Suprapubic skin (tissue), 4 donors: ENCODE data around the gene IQCM. TPM values are rescaled to one million over a fixed set of nuclear protein-coding genes. Genes with fewer than 3 reads are reported as not detected.
"Not testable (repeated sequence)": the region's sequence is repeated elsewhere in the genome, so short reads cannot be mapped to it uniquely, and the experiment has no call there.

ENCODE experiments used
- DNase-seq, 2 donors: peaks; one replicate each; pipeline ENCODE4 v3.0.0-alpha.2; 2019; ENCODE audit warnings: low spot score in 2 of 2
- H3K27ac ChIP-seq: fragments of 200-600 bp; sonication (generic); one replicate; pipeline ENCODE4 v1.5.1; 2019
- H3K27me3 ChIP-seq: fragments of 200-600 bp; sonication (generic); one replicate; pipeline ENCODE4 v1.5.1; 2019
- H3K36me3 ChIP-seq: fragments of 200-600 bp; sonication (generic); one replicate; pipeline ENCODE4 v1.5.1; 2019
- H3K4me1 ChIP-seq: fragments of 200-600 bp; sonication (generic); one replicate; pipeline ENCODE4 v1.5.1; 2019
- H3K4me3 ChIP-seq: fragments of 200-600 bp; sonication (generic); one replicate; pipeline ENCODE4 v1.5.1; 2019; ENCODE audit warnings: mild to moderate bottlenecking
- H3K9me3 ChIP-seq: fragments of 200-600 bp; sonication (generic); one replicate; pipeline ENCODE4 v1.5.1; 2019
- CTCF ChIP-seq, 2 donors: fragments of 200-600 bp in 1 of 2; fragments of 450-650 bp in 1 of 2; sonication (generic) in 1 of 2; IDR thresholded peaks; one replicate each; pipeline ENCODE4 v1.5.1; 2016 to 2019; ENCODE audit warnings: antibody characterized with exemption in 2 of 2, mild to moderate bottlenecking in 1 of 2, moderate library complexity in 1 of 2
- EP300 ChIP-seq: sonication (generic); formaldehyde crosslinking; IDR thresholded peaks from one replicate; pipeline ENCODE4 v1.6.1; 2017; ENCODE audit warnings: antibody characterized with exemption
- POLR2A ChIP-seq, 2 donors: fragments of 450-650 bp; IDR thresholded peaks; one replicate each; pipeline ENCODE4 v1.6.1; 2017; ENCODE audit warnings: antibody characterized with exemption in 2 of 2, mild to moderate bottlenecking in 2 of 2, moderate library complexity in 2 of 2
- POLR2AphosphoS5 ChIP-seq, 3 donors: sonication (generic); formaldehyde crosslinking; IDR thresholded peaks; one replicate each; pipeline ENCODE4 v1.6.1; 2017; ENCODE audit warnings: antibody characterized with exemption in 3 of 3
- WGBS: methylation state at CpG from one replicate; pipeline ENCODE4 v1.1.5; 2018; 5-methylcytosine and 5-hydroxymethylcytosine counted together
- total RNA-seq, 4 donors: library from RNA; depleted of rRNA; stranded (reverse); fragments of >200 nt; gene quantifications; one replicate each; pipeline ENCODE4 v1.1.0, GENCODE V29; 2016

Gene IQCM
- total RNA-seq, 4 donors from 2014 or later, result not detected

GRCh38 chr4:149518471-149518870 is 297.2 kb downstream of the IQCM start:
- no peaks in the 10 kb centered on the region for H3K9me3 ChIP-seq
- no peak for DNase-seq
- H3K27ac ChIP-seq, result no peak overlapping the region
- no peaks in the 10 kb centered on the region for H3K4me1 ChIP-seq
- H3K4me3 ChIP-seq, result no peak overlapping the region
- no peaks in the 10 kb centered on the region for H3K27me3 ChIP-seq
- no peak for TF ChIP-seq CTCF (IDR thresholded peaks at IDR 0.05)
- no peak for TF ChIP-seq POLR2AphosphoS5 (IDR thresholded peaks at IDR 0.05)
- TF ChIP-seq EP300, result no peak
- TF ChIP-seq POLR2A (IDR thresholded peaks at IDR 0.05), result no peak
- H3K36me3 ChIP-seq, result no peaks in the 10 kb centered on the region

GRCh38 chr4:149513081-149513480 is 302.6 kb downstream of the IQCM start:
- no peak for DNase-seq
- no peaks in the 10 kb centered on the region for H3K9me3 ChIP-seq

GRCh38 chr4:149512501-149512900 is 303.1 kb downstream of the IQCM start:
- 56% methylated on average over 1 of the region's 1 CpG for WGBS
- DNase-seq, result no peak
- no peaks in the 10 kb centered on the region for H3K36me3 ChIP-seq
- H3K27me3 ChIP-seq, result no peaks in the 10 kb centered on the region
- no peak overlapping the region for H3K27ac ChIP-seq
- no peak for TF ChIP-seq EP300
- no peaks in the 10 kb centered on the region for H3K9me3 ChIP-seq
- no peaks in the 10 kb centered on the region for H3K4me1 ChIP-seq
- no peak overlapping the region for H3K4me3 ChIP-seq

More at GRCh38 chr4:149513081-149513480, 302.6 kb downstream of the IQCM start:
- H3K4me3 ChIP-seq, result no peak overlapping the region
- H3K4me1 ChIP-seq, result no peaks in the 10 kb centered on the region
- no peaks in the 10 kb centered on the region for H3K27me3 ChIP-seq
- TF ChIP-seq POLR2A (IDR thresholded peaks at IDR 0.05), result no peak
- TF ChIP-seq POLR2AphosphoS5 (IDR thresholded peaks at IDR 0.05), result no peak
- no peak overlapping the region for H3K27ac ChIP-seq
- H3K36me3 ChIP-seq, result no peaks in the 10 kb centered on the region

- H3K4me1 ChIP-seq, result no peaks in the 10 kb centered on the region
- DNase-seq, result no peak
- no peak overlapping the region for H3K4me3 ChIP-seq
- WGBS, result 97% methylated on average over 2 of the region's 2 CpGs
- H3K36me3 ChIP-seq, result no peaks in the 10 kb centered on the region
- no peaks in the 10 kb centered on the region for H3K27me3 ChIP-seq
- no peaks in the 10 kb centered on the region for H3K9me3 ChIP-seq
- TF ChIP-seq EP300 (no peak), POLR2A (IDR thresholded peaks at IDR 0.05) (no peak), CTCF (IDR thresholded peaks at IDR 0.05) (no peak), POLR2AphosphoS5 (IDR thresholded peaks at IDR 0.05) (no peak)
- H3K27ac ChIP-seq, result no peak overlapping the region
These were observed 303.9 kb downstream of the IQCM start for GRCh38 chr4:149511558-149512298.

- WGBS, result 100% methylated on average over 1 of the region's 1 CpG
- not testable (repeated sequence) for H3K4me3 ChIP-seq, H3K27ac ChIP-seq, DNase-seq, H3K27me3 ChIP-seq, H3K36me3 ChIP-seq, H3K9me3 ChIP-seq, H3K4me1 ChIP-seq
These were observed 308.3 kb downstream of the IQCM start for GRCh38 chr4:149507309-149507708.

GRCh38 chr4:149500806-149501205 is 314.8 kb downstream of the IQCM start:
- Histone ChIP-seq H3K9me3 (no peaks in the 10 kb centered on the region), H3K27me3 (no peaks in the 10 kb centered on the region), H3K36me3 (no peaks in the 10 kb centered on the region), H3K4me1 (no peaks in the 10 kb centered on the region), H3K4me3 (no peak overlapping the region), H3K27ac (no peak overlapping the region)
- TF ChIP-seq POLR2A (IDR thresholded peaks at IDR 0.05) (no peak), POLR2AphosphoS5 (IDR thresholded peaks at IDR 0.05) (no peak), CTCF (IDR thresholded peaks at IDR 0.05) (no peak), EP300 (no peak)
- WGBS, result 72% methylated on average over 2 of the region's 2 CpGs
- DNase-seq, result no peak

- no peaks in the 10 kb centered on the region for H3K36me3 ChIP-seq
- no peak overlapping the region for H3K27ac ChIP-seq
- no peaks in the 10 kb centered on the region for H3K4me1 ChIP-seq
- no peak for DNase-seq
- no peaks in the 10 kb centered on the region for H3K27me3 ChIP-seq
- 46% methylated on average over 2 of the region's 2 CpGs for whole genome bisulfite sequencing
- no peak overlapping the region for H3K4me3 ChIP-seq
- TF ChIP-seq CTCF (IDR thresholded peaks at IDR 0.05), result no peak
- TF ChIP-seq POLR2AphosphoS5 (IDR thresholded peaks at IDR 0.05), result no peak
- TF ChIP-seq EP300, result no peak
- no peak for TF ChIP-seq POLR2A (IDR thresholded peaks at IDR 0.05)
- no peaks in the 10 kb centered on the region for H3K9me3 ChIP-seq
These were observed 315.9 kb downstream of the IQCM start for GRCh38 chr4:149499726-149500125.
